GM21529 (cell line): ENCODE data around the gene MESP1.

Experiments used
- ATAC-seq: cut with Tn5 transposase; IDR thresholded peaks from one replicate; pipeline ENCODE4 v1.9.1; 2021; ENCODE audit not compliant: unreplicated experiment

The MESP1 gene

DNA sequence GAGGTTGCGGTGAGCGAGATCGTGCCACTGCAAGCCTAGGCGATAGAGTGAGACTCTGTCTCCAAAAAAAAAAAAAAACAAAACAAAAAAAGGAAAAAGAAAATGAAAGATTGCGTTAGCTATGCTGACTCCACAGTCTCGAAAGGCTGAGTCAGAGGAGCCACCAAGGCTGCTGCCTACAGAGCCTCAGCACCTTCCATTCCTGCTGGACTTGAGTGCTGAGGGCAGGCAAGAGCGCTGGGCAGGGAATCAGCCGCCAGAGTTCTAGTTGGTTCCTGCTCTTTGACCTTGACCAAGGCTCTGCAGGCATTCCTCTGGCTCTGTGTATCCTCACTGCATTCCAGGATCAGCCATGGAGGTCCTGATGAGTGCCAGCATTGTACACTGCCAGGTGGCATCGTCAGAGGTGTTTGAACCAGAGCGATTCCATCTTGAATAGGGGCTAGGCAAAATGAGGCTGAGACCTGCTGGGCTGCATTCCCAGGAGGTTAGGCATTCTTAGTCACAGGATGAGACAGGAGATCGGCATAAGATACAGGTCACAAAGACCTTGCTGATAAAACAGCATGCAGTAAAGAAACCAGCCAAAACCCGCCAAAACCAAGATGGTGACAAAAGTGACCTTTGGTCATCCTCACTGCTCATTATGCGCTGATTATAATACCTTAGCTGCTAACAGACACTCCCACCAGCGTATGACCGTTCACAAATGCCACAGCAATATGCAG lies 31.0 kb upstream of the MESP1 start:
- ATAC-seq, result peak; percentile 44

- peak; percentile 44 for ATAC-seq
Observed at GRCh38 chr15:89781055-89781454, 30.0 kb upstream of the MESP1 start.

DNA sequence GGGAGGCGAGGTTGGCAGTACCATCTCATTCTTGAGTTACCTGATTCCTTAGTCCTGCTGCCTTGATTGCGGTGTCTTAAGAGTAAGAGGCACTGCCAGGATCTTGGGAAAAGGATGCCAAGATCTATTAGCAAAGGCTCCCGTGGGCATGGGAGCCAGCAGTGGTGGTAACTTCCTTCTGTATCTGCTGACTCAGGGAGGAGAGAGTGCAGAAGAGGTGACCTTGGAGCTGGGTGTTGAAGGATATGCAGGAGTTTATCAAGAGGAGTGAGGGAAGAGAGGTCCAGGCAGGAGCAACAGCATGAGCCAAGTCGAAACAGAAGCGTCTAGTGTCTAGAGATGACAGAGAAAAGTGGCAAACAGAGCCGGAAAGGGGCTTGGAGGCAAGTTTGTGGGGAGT lies 29.6 kb upstream of the MESP1 start:
- no peak for ATAC-seq

- ATAC-seq, result no peak
Observed at GRCh38 chr15:89778861-89779260, 27.8 kb upstream of the MESP1 start.

GRCh38 chr15:89777782-89778380 lies 26.8 kb upstream of the MESP1 start:
- ATAC-seq, result no peak

GRCh38 chr15:89777073-89777751 lies 26.2 kb upstream of the MESP1 start:
- no peak for ATAC-seq

DNA sequence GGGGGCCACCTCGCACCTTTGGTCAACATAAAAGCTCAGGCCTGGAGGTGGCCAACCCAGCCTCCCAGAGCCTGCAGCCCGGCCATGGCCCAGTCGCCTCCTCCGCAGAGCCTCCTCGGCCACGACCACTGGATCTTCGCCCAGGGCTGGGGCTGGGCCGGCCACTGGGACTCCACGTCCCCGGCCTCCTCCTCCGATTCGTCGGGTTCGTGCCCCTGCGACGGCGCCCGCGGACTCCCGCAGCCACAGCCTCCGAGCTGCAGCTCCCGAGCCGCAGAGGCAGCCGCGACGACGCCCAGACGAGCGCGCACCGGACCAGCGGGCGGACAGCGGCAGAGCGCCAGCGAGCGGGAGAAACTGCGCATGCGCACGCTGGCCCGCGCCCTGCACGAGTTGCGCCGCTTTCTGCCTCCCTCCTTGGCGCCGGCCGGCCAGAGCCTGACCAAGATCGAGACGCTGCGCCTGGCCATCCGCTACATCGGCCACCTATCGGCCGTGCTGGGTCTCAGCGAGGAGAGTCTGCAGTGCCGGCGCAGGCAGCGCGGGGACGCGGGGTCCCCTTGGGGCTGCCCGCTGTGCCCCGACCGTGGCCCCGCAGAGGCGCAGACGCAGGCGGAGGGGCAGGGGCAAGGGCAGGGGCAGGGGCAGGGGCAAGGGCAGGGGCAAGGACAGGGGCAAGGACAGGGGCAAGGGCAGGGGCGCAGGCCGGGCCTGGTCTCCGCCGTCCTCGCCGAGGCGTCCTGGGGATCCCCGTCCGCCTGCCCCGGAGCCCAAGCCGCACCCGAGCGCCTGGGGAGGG lies 25.4 kb upstream of the MESP1 start, which contains the start of gene MESP2:
Gene MESP2, plus strand, starts transcription at position 59 of the 799 bp plus-strand sequence. Its CDS starts 26 bp downstream, at position 85.
- peak; percentile 60 for ATAC-seq

GRCh38 chr15:89775815-89776214 lies 24.8 kb upstream of the MESP1 start:
- ATAC-seq, result no peak

DNA sequence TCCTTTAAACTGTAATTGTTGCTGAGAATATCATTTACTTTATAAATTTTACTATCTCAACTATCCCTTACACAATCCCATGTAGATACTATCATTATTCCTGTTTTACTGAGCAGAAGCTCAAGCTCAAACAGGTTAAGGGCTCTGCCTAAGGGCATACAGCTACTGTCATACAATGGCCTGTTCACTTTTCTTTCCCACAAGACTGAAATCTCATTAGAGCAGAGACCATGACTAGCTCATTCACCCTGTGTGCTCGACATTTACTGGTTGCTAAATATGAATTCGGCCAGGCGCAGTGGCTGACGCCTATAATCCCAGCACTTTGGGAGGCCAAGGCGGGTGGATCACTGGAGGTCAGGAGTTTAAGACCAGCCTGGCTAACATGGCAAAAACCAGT lies 23.4 kb upstream of the MESP1 start:
- no peak for ATAC-seq

DNA sequence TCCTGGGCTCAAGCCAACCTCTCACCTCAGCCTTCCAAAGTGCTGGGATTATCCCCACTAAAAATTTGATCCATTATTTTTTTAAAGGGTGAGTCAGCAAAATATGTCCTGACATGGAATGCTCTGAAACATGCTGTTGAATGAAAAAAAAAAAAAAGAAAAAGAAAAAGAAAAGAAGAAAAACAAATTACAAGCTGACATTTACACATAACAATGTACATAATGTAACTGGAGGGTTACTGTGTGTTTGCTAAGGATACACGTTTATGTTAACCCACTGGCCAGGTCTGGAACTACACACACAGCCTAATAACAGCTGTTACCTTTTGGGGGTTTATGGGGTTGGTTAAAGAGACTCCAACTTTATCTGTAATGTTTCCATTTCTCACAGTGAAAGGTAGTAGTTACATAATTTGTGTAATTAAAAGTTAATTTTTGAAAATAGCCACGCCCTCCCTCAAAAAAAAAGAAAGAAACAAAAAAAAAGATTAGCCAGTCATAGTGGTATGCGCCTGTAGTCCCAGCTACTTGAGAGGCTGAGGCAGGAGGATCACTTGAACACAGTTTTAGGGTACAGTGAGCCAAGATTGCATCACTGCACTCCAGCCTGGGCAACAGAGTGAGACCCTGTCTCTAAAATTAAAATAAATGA lies 22.0 kb upstream of the MESP1 start:
- ATAC-seq, result no peak

- no peak for ATAC-seq
Observed at GRCh38 chr15:89770041-89770440, 19.0 kb upstream of the MESP1 start.

GRCh38 chr15:89769366-89769765 lies 18.3 kb upstream of the MESP1 start:
- ATAC-seq, result no peak

DNA sequence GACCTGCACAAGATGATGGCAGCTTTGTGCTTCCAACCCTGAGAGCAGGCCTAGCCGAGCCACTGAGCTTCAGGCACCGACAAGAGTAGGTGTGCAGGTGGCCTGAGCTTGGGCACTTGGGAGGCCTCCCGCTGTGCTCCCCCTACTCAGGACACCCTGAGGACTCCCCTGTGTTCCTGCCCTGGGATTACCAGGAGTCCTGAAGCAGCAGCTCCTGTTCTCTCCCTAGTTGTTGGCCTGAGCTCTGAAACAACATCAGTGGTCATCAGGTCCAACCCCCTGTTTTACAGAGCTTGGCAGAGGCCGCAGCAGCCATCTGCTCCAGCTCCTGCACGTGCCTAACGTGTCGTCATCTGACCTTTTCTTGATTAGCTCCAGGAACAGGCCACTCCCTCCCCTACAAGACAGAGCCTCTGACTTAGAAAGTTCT lies 17.0 kb upstream of the MESP1 start:
- ATAC-seq, result no peak

DNA sequence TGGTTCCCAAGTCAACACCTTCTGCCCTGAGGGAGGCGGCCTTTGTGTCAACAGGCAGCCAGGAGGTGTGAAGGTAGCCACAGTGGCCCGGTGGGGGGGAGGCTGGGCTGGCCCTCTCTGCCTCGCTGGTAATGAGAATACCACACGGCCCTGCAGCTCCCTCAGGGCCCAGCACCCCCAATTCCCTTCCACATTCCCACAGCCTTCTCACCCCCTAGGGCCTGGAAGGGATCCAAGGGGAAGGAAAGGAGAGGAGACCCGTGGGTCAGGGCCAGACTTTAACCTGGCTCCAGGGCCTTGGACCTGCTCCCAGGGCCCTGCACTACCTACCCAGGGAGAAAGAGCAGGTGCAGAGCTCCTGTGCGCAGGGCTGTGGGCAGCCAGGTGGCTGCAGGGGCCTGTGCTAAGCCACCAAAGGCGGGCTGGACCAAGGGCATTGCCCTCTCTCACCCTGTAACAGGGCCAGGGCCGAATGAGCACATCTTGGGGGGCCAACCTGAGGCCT lies 16.4 kb upstream of the MESP1 start:
- ATAC-seq, result no peak

- no peak for ATAC-seq
Observed at GRCh38 chr15:89766357-89767311, 15.6 kb upstream of the MESP1 start.

DNA sequence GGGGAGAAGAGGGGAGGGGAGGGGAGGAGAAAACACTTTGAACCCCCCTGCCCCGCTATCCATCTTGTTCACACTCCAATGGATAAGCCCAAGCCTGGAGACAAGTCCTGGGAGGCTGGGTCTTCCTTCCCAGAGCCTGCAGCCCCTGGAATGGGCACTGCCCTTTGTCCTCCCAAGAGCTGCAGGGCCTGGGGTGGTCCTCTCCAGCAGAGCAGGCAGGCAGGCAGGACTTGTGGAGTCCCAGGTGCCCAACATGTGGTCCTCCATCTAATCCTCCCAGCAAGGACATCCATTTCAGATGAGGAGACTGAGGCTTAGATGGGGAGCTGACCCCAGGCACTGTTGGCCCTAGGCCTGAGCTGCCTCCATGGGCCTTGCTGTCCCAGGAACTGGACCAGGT lies 14.6 kb upstream of the MESP1 start:
- no peak for ATAC-seq

- no peak for ATAC-seq
Observed at GRCh38 chr15:89761929-89762328, 10.9 kb upstream of the MESP1 start.

DNA sequence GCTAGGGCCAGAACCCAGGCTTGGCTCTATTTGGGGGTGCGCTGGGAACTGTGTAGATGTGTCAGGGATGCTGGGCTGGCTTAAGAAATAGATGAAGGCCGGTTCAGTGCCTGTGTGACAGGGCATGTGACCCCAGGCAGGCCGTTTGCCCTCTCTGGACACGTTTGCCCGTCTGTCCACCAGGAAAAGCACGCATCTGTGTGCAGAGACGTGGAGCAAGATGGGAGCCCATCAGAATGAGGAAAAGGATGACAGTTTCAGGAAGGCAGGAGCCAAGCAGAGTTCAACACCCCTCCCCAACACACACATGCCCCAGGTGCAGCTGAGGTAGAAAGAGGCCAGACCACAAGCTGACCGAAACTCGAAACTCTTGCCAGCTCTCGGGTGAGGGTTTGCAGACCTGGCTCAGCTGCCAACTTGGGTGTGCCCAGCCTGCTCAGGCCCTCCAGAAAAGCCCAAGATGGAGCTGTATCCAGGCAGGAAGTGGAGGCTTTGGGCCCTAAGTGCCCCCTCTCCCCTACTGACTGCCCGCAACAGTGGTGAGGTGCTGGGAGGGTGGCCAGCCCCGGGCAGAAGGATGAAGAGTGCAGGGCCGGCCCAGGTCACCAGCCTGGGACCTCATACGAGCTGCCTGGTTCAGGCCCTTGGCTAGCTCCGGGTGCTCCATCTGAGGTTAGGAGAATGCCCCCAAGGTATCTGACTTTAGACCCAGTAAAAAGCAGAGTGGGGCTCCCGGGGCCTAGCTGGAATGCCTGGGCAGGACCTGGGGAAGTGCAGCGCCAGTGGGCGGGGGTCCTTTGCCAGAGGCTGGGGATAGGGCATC lies 10.2 kb upstream of the MESP1 start:
- ATAC-seq, result no peak
